ENCODE data around the gene DLD. TPM values are rescaled to one million over a fixed set of nuclear protein-coding genes. Genes with fewer than 3 reads are reported as not detected.

The DLD gene
- total RNA-seq, 1 experiment from 2014 or later: 88.8 TPM

- TF ChIP-seq CTCF (IDR thresholded peaks at IDR 0.05): no peak
- no peak for TF ChIP-seq TCF7L2 (IDR thresholded peaks at IDR 0.05; ENCODE audit: low read depth, low read length)
- TF ChIP-seq, protein P1, sequence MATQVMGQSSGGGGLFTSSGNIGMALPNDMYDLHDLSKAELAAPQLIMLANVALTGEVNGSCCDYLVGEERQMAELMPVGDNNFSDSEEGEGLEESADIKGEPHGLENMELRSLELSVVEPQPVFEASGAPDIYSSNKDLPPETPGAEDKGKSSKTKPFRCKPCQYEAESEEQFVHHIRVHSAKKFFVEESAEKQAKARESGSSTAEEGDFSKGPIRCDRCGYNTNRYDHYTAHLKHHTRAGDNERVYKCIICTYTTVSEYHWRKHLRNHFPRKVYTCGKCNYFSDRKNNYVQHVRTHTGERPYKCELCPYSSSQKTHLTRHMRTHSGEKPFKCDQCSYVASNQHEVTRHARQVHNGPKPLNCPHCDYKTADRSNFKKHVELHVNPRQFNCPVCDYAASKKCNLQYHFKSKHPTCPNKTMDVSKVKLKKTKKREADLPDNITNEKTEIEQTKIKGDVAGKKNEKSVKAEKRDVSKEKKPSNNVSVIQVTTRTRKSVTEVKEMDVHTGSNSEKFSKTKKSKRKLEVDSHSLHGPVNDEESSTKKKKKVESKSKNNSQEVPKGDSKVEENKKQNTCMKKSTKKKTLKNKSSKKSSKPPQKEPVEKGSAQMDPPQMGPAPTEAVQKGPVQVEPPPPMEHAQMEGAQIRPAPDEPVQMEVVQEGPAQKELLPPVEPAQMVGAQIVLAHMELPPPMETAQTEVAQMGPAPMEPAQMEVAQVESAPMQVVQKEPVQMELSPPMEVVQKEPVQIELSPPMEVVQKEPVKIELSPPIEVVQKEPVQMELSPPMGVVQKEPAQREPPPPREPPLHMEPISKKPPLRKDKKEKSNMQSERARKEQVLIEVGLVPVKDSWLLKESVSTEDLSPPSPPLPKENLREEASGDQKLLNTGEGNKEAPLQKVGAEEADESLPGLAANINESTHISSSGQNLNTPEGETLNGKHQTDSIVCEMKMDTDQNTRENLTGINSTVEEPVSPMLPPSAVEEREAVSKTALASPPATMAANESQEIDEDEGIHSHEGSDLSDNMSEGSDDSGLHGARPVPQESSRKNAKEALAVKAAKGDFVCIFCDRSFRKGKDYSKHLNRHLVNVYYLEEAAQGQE (IDR thresholded peaks at IDR 0.05; ENCODE audit: insufficient read depth in 1 of 2, low read depth in 2 of 2, low read length in 1 of 2): no peak
- TF ChIP-seq SIN3A (IDR thresholded peaks at IDR 0.05; ENCODE audit: borderline replicate concordance, insufficient read depth, low read depth, low read length): no peak
- TF ChIP-seq POLR2AphosphoS5 (IDR thresholded peaks at IDR 0.05; ENCODE audit: low read depth, low read length): no peak
- intact Hi-C loops (cut with micrococcal nuclease; ENCODE audit: unreplicated experiment): no loop called here
- 0 out of 2 replicates have a peak, but pooled peaks cover 2% of the 10 kb centered on the region for H3K27me3 ChIP-seq (ENCODE audit: control insufficient read depth, insufficient read depth, low read length)
- no peak overlapping the region for H3K4me3 ChIP-seq (ENCODE audit: low read depth in 2 of 2, low read length in 2 of 2)
- H3K27ac ChIP-seq (ENCODE audit: low read length): no peak overlapping the region
- DNase-seq (ENCODE audit: low read depth, low spot score): no peak
- no peak for ATAC-seq
- CTCF ChIA-PET: no interaction called here
- in situ Hi-C loops (cut with HindIII; ENCODE audit: low pct_unique_long_range_greater_than_20kb, low sequenced_read_pairs): no loop called here
- POLR2A ChIA-PET: no interaction called here
- no peaks in the 10 kb centered on the region for H3K9me3 ChIP-seq (ENCODE audit: control insufficient read depth, insufficient read depth, low read depth, low read length)
- no peaks in the 10 kb centered on the region for H3K36me3 ChIP-seq (ENCODE audit: control insufficient read depth, insufficient read depth, low read length)
- BruUV-seq (replicated peaks): no TSS peak
- no peaks in the 10 kb centered on the region for H3K4me1 ChIP-seq (ENCODE audit: control insufficient read depth, insufficient read depth, low read length)
Observed at GRCh38 chr7:107858280-107858679, 32.7 kb upstream of the DLD start.

DNA sequence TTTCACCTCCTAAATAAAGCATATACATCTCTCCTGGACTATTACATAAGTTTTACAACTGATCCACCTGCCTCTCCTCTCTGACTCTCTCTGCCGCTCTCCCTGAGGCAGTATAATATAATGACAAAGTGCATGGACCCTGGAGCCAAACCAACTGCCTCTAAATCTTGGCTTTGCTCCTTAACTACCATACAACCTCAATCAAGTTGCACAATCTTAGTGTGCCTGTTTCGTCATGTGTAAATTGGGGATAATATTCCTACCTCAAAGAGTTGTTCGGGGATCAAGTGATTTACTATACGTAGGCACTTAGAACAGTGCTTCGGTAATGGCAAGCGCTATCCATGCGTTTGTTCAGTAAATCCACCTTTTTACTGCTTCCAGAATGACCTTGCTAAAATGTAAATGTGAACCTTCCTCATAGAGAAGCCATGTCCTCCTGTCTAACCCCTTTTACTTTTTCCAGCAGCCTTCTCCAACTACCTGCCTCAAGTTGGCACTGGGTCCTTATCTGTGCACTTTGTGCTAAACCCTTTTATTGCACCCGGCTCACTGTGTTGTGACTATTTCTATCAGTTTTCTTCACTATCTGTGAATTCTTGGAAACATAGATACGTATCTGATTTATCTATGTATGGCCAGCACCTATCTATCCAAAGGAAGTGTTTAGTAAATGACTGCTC lies 30.6 kb upstream of the DLD start:
- no peaks in the 10 kb centered on the region for H3K9me3 ChIP-seq (ENCODE audit: control insufficient read depth, insufficient read depth, low read depth, low read length)
- H3K36me3 ChIP-seq (ENCODE audit: control insufficient read depth, insufficient read depth, low read length): no peaks in the 10 kb centered on the region
- no peak for DNase-seq (ENCODE audit: low read depth, low spot score)
- no peak for TF ChIP-seq SIN3A (IDR thresholded peaks at IDR 0.05; ENCODE audit: borderline replicate concordance, insufficient read depth, low read depth, low read length)
- no peak for TF ChIP-seq CTCF (IDR thresholded peaks at IDR 0.05)
- no peak for TF ChIP-seq TCF7L2 (IDR thresholded peaks at IDR 0.05; ENCODE audit: low read depth, low read length)
- TF ChIP-seq, protein P1 (IDR thresholded peaks at IDR 0.05; ENCODE audit: insufficient read depth in 1 of 2, low read depth in 2 of 2, low read length in 1 of 2): no peak
- no peak for TF ChIP-seq POLR2AphosphoS5 (IDR thresholded peaks at IDR 0.05; ENCODE audit: low read depth, low read length)
- H3K4me1 ChIP-seq (ENCODE audit: control insufficient read depth, insufficient read depth, low read length): no peaks in the 10 kb centered on the region
- BruUV-seq (replicated peaks): no TSS peak
- intact Hi-C loops (cut with micrococcal nuclease; ENCODE audit: unreplicated experiment) (no loop called here), in situ Hi-C loops (cut with HindIII; ENCODE audit: low pct_unique_long_range_greater_than_20kb, low sequenced_read_pairs) (no loop called here)
- H3K4me3 ChIP-seq (ENCODE audit: low read depth in 2 of 2, low read length in 2 of 2): no peak overlapping the region
- no peak overlapping the region for H3K27ac ChIP-seq (ENCODE audit: low read length)
- no peak for ATAC-seq
- ChIA-PET CTCF (no interaction called here), POLR2A (no interaction called here)
- H3K27me3 ChIP-seq (ENCODE audit: control insufficient read depth, insufficient read depth, low read length): 0 out of 2 replicates have a peak, but pooled peaks cover 2% of the 10 kb centered on the region
